GM15510 (cell line): Measurements from ENCODE around the gene VNN1.

Source experiments
- POLR2A ChIP-seq: IDR thresholded peaks from 3 replicates; pipeline ENCODE4 v1.6.1; 2011; ENCODE audit warnings: borderline replicate concordance; ENCODE audit not compliant: insufficient read length; ENCODE audit errors: extremely low read depth

Gene VNN1

DNA sequence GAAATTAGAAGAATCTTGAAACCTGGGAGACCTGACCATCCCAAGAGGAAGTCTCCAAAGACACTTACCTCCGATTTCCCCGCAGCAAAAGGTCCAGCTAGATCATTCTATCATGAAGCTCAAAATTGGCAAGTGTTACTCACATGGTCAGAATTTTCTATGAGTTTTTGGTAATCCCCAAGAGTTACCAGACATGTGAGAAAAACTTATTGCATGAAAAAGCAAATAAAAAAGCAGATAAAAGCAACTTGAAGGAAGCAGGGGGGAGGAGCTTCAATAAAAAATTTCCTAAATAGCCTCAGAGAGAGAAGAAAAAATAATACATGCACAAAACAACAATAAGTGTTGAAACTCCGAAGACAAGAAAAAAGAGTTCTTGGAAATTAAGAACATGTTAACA lies 27.3 kb downstream of the VNN1 start:
- no peak for TF ChIP-seq POLR2A

GRCh38 chr6:132685009-132685408 lies 28.8 kb downstream of the VNN1 start:
- TF ChIP-seq POLR2A, result no peak

GRCh38 chr6:132684272-132684671 lies 29.6 kb downstream of the VNN1 start:
- TF ChIP-seq POLR2A, result no peak

DNA sequence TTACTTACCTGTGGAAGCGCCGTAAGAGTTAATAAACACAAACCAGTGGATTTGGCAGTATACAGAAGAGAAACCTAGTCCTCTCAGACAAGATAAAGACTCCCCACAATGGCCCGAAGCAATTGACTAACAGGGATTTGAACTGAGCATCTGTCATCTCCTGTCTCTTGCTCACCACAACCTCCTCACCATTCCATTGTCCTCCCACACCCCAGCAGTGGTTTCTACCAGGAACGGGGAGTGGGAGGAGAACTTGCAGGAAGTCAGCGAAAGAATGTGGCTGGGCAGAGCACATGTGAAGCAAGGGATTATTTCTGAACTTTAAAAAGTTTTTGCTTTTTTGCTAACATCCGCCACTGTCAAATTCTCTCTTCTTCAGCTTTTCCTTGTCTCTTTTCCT lies 30.3 kb downstream of the VNN1 start:
- no peak for TF ChIP-seq POLR2A

GRCh38 chr6:132675749-132676148 lies 38.1 kb downstream of the VNN1 start:
- no peak for TF ChIP-seq POLR2A

DNA sequence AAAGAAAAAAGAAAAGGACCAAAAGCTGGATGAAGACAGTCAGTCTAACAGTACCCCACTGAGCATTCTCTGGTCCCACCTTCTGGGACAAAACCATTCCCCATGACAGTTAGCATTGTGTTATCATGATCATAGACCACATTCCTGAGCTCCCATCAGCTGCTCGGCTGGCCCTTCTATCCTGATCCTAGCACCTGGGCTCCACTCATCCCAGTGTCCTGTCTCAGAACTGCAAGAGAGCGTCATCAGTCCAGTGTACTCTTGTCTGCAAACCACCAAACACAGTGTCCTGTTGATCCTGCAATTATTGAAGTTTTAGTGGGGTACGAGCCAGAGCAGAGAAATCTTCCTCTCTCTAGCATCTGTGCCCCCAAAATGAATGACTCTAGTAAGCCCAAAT lies 38.9 kb downstream of the VNN1 start:
- TF ChIP-seq POLR2A, result no peak

- TF ChIP-seq POLR2A, result no peak
Observed at GRCh38 chr6:132673376-132674094, 40.3 kb downstream of the VNN1 start.

- TF ChIP-seq POLR2A, result no peak
Observed at GRCh38 chr6:132671295-132671694, 42.6 kb downstream of the VNN1 start.

DNA sequence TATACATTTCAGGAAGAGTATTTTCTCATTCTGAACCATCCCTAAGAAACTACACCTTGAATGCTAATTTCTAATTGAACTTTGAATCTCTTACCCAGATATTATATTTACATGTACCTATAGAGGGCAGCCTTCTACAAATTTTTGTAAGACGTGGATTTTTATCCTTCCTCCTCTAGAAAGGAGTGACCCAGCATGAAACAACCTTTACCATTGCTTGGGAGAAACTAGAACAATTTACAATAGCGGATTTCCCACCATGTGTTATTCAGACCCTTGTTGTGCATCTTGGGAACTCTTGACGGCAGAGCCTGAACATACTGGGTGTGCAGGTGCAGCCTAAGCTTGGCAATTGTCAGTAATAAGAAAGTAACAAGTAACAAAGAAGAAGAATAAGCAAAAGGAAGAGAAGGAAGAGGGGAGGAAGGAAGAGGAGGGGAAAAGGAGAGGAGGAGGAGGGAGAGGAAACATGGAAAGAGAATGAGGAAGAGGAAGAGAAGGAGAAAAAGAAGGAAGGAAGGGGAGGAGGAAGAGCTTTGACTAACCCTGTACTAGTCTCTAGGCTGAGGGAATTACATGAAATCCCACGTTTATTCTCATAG lies 44.1 kb downstream of the VNN1 start:
- TF ChIP-seq POLR2A, result no peak

DNA sequence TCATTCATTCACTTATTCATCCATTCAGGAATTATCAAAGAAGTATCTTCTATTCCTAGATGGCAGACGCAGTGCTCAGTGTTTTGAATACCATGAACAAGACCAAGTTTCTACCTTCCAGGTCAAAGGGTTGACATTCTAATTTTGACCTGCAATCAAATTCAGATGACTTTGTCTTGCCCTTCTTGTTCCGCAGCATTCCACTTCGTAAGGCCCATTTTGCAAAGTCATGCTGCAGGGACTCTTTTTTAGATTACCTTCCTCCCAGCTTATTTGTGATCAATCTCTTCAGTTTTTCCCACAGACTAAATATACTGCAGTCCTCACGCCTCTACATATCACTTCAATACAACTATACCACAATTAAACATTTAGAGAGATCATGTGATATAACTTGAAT lies 47.7 kb downstream of the VNN1 start:
- TF ChIP-seq POLR2A, result no peak

DNA sequence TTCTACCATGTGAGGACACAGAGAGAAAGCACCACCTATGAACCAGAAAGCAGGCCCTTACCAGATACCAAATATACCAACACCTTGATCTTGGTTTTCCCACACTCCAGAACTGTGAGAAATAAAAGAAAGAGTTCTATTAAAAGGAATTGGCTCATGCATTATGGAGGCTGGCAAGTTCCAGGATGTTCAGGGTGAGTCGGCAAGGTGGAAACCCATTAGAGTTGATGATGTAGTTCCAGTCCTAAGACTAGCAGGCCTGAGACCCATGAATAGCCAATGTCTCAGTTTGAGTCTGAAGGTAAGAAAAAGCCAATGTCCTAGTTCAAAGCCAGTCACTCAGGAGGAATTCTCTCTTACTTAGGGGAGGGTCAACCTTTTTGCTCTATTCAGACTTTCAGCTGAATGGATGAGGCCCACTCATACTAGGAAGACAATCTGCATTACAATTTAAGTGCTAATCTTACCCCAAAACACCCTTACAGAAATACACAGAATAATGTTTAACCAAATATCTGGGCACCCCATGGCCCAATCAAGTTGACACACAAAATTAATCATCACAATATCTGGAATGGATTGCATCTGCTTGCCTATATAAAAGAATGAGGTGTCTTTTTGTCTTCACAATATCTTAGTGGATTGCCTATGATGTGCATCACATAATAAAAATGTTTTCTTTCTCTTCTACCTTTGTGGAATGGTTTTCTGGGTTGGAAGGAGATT lies 49.4 kb downstream of the VNN1 start:
- no peak for TF ChIP-seq POLR2A

GRCh38 chr6:132663661-132664060 lies 50.2 kb downstream of the VNN1 start:
- no peak for TF ChIP-seq POLR2A

GRCh38 chr6:132661906-132662305 lies 51.9 kb downstream of the VNN1 start:
- TF ChIP-seq POLR2A, result no peak

- no peak for TF ChIP-seq POLR2A
Observed at GRCh38 chr6:132659082-132659481, 54.8 kb downstream of the VNN1 start, which contains the start of gene TAAR1. Gene TAAR1 (minus strand): TSS chr6:132659182. CDS start chr6:132646003, 13,179 bp downstream.

- TF ChIP-seq POLR2A, result no peak
Observed at GRCh38 chr6:132651062-132651461, 62.8 kb downstream of the VNN1 start.

DNA sequence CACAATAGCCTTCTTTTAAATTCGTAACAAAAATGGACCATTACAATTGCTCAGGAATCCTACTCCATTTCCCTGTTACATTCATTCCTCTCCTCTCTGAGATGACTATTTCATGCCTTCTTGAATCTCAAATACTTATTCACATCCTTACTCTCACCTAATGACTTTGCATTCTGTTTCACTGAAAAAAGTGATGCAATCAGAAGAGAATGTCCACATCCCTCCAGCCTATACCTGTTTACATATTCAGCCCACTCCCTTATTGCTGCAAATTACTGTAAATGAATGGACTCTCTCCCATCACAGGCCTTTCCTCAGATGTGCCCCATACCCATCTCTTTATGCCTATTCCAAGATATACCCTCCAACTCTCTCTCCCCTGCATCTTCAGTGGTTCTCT lies 63.4 kb downstream of the VNN1 start:
- TF ChIP-seq POLR2A, result no peak
